ENCODE data around the gene PTPRJ. TPM values are rescaled to one million over a fixed set of nuclear protein-coding genes. Genes with fewer than 3 reads are reported as not detected.
A peak's percentile ranks its signal among the peaks of the same experiment; 100 is the strongest.

PTPRJ gene
- total RNA-seq, 1 experiment from 2014 or later, result 12.1 TPM

DNA sequence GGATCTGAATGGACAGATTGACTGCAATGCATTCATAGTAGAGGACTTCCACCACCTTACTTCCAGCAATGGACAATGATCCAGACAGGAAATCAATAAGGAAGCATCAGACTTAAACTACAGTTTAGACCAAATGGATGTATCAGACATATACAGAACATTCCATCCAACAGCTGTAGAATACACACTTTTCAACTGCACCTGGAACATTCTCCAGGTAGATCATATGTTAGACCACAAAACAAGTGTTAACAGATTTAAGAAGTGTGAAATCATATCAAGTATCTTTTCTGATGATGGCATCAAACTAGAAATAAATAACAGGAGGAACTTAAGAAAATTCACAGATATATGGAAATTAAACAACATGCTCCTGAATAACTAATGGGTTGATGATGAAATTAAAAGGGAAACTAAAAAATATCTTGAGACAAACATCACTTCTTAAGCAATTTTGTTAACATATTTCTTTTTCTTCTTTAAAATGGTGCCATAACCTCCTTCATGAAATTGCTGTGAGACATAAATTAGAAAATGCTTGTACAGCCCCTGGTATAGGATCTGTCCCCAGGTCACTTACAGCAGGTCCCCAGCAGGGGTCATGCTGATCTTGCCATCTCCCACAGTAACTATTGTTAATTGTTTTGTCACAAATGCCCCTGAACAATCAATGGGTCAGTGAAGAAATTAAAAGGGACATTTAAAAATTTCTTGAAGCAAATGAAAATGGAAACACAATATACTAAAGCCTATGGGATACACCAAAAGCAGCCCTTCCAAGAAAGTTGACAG, 136.3 kb downstream of the PTPRJ start:
- DNase-seq (ENCODE audit: low spot score), result peak; percentile 50
- Histone ChIP-seq H3K4me3 (ENCODE audit: low read depth, low read length, poor library complexity, severe bottlenecking) (no peak overlapping the region), H3K27ac (ENCODE audit: low read depth, low read length, poor library complexity, severe bottlenecking) (no peak overlapping the region), H3K4me1 (ENCODE audit: insufficient read depth, low read length, poor library complexity, severe bottlenecking) (no peaks in the 10 kb centered on the region), H3K36me3 (ENCODE audit: insufficient read depth, low read length, poor library complexity, severe bottlenecking) (no peaks in the 10 kb centered on the region), H3K9me3 (ENCODE audit: low read depth, low read length, poor library complexity, severe bottlenecking) (peaks cover 18% of the 10 kb centered on the region), H3K27me3 (replicated peaks; ENCODE audit: insufficient read depth, low read depth, low read length, poor library complexity) (no peaks in the 10 kb centered on the region)
- ChIA-PET POLR2A (ENCODE audit: low non-redundant PET) (interaction anchor here (0.6 kb wide), 1 partner anchor 288 kb away, joined by 5 read pairs; no protein-coding TSS in a partner anchor), CTCF (no interaction called here)
- TF ChIP-seq, protein P1, sequence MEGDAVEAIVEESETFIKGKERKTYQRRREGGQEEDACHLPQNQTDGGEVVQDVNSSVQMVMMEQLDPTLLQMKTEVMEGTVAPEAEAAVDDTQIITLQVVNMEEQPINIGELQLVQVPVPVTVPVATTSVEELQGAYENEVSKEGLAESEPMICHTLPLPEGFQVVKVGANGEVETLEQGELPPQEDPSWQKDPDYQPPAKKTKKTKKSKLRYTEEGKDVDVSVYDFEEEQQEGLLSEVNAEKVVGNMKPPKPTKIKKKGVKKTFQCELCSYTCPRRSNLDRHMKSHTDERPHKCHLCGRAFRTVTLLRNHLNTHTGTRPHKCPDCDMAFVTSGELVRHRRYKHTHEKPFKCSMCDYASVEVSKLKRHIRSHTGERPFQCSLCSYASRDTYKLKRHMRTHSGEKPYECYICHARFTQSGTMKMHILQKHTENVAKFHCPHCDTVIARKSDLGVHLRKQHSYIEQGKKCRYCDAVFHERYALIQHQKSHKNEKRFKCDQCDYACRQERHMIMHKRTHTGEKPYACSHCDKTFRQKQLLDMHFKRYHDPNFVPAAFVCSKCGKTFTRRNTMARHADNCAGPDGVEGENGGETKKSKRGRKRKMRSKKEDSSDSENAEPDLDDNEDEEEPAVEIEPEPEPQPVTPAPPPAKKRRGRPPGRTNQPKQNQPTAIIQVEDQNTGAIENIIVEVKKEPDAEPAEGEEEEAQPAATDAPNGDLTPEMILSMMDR (conservative IDR thresholded peaks at IDR 0.05; ENCODE audit: low read depth, low read length), result peak; percentile 62
- TF ChIP-seq EZH2 (IDR thresholded peaks at IDR 0.05; ENCODE audit: borderline replicate concordance, low read depth, low read length, poor library complexity, severe bottlenecking), result no peak
- intact Hi-C loops (cut with micrococcal nuclease; ENCODE audit: unreplicated experiment), result loop anchor here (10.0 kb wide), 2 partner anchors 742 to 1878 kb away; partner anchors contain the start of gene SPI1
- no TSS peak for BruUV-seq (replicated peaks)

DNA sequence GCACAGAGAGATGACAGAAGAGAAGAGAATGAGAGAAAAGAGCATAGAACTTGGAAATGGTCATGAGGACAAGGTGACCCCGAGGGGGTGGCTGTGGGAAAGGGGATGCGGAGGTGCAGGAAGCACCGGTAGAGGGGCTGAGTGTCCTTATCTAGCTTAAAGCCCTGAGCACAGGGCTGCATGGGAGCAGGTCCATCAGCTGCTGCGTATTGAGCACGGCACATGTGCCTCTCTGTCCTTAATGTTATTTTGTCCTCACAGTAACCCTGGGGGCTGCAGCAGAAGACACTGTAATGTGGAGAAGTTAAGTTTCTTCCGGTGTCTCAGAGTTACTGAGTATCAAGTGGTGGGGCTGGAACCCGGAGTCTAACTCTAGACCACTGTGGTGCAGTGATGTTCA, 141.9 kb downstream of the PTPRJ start:
- no peaks in the 10 kb centered on the region for H3K9me3 ChIP-seq (ENCODE audit: low read depth, low read length, poor library complexity, severe bottlenecking)
- DNase-seq (ENCODE audit: low spot score), result no peak
- H3K4me1 ChIP-seq (ENCODE audit: insufficient read depth, low read length, poor library complexity, severe bottlenecking), result no peaks in the 10 kb centered on the region
- TF ChIP-seq, protein P1 (conservative IDR thresholded peaks at IDR 0.05; ENCODE audit: low read depth, low read length), result no peak
- TF ChIP-seq EZH2 (IDR thresholded peaks at IDR 0.05; ENCODE audit: borderline replicate concordance, low read depth, low read length, poor library complexity, severe bottlenecking), result no peak
- no peaks in the 10 kb centered on the region for H3K36me3 ChIP-seq (ENCODE audit: insufficient read depth, low read length, poor library complexity, severe bottlenecking)
- CTCF ChIA-PET, result no interaction called here
- H3K4me3 ChIP-seq (ENCODE audit: low read depth, low read length, poor library complexity, severe bottlenecking), result no peak overlapping the region
- POLR2A ChIA-PET (ENCODE audit: low non-redundant PET), result no interaction called here
- no TSS peak for BruUV-seq (replicated peaks)
- H3K27me3 ChIP-seq (replicated peaks; ENCODE audit: insufficient read depth, low read depth, low read length, poor library complexity), result no peaks in the 10 kb centered on the region
- no peak overlapping the region for H3K27ac ChIP-seq (ENCODE audit: low read depth, low read length, poor library complexity, severe bottlenecking)
- intact Hi-C loops (cut with micrococcal nuclease; ENCODE audit: unreplicated experiment), result no loop called here

DNA sequence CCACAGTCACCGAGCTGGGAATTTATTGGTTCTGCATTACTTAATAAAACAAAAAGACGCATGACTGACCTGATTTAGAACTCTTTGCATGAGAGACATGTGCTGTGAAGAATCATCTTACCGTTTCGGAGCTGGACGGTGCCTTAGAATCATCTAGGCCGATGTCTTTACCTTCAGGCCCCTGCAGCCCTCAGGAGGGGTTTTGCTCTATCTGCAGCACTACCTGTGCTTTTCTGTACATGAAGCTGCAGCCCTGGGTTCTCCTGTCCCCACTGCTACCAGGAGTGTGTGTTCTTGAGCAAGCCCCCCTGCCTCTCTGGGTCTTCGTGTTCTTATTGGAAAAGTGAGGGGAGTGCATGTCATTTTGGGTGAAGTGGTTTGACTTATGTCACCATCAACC, 142.3 kb downstream of the PTPRJ start:
- CTCF ChIA-PET, result no interaction called here
- no peak overlapping the region for H3K4me3 ChIP-seq (ENCODE audit: low read depth, low read length, poor library complexity, severe bottlenecking)
- TF ChIP-seq EZH2 (IDR thresholded peaks at IDR 0.05; ENCODE audit: borderline replicate concordance, low read depth, low read length, poor library complexity, severe bottlenecking), result no peak
- TF ChIP-seq, protein P1 (conservative IDR thresholded peaks at IDR 0.05; ENCODE audit: low read depth, low read length), result no peak
- POLR2A ChIA-PET (ENCODE audit: low non-redundant PET), result no interaction called here
- H3K27ac ChIP-seq (ENCODE audit: low read depth, low read length, poor library complexity, severe bottlenecking), result no peak overlapping the region
- H3K4me1 ChIP-seq (ENCODE audit: insufficient read depth, low read length, poor library complexity, severe bottlenecking), result no peaks in the 10 kb centered on the region
- H3K9me3 ChIP-seq (ENCODE audit: low read depth, low read length, poor library complexity, severe bottlenecking), result no peaks in the 10 kb centered on the region
- intact Hi-C loops (cut with micrococcal nuclease; ENCODE audit: unreplicated experiment), result no loop called here
- H3K27me3 ChIP-seq (replicated peaks; ENCODE audit: insufficient read depth, low read depth, low read length, poor library complexity), result no peaks in the 10 kb centered on the region
- no TSS peak for BruUV-seq (replicated peaks)
- DNase-seq (ENCODE audit: low spot score), result no peak
- H3K36me3 ChIP-seq (ENCODE audit: insufficient read depth, low read length, poor library complexity, severe bottlenecking), result no peaks in the 10 kb centered on the region

Data from A673 (cell line).